DOHH2 (cell line): ENCODE measurements around the gene SFXN1.

Source experiments
- H3F3A ChIP-seq: fragments of 200-600 bp; sonication (generic), shearing (Covaris generic); 2 replicates; pipeline ENCODE4 v1.6.0; 2016; ENCODE audit warnings: antibody characterized with exemption, mild to moderate bottlenecking; ENCODE audit not compliant: control insufficient read depth, insufficient read depth
- H3K27ac ChIP-seq: fragments of 200-600 bp; sonication (generic); 2 replicates; pipeline ENCODE4 v1.5.1; 2014; ENCODE audit warnings: low read depth, mild to moderate bottlenecking, low read length, moderate library complexity
- H3K27me3 ChIP-seq: fragments of 200-600 bp; sonication (generic); 2 replicates; pipeline ENCODE4 v1.6.1; 2014; ENCODE audit warnings: mild to moderate bottlenecking, low read length, mixed read lengths; ENCODE audit not compliant: control insufficient read depth
- H3K36me3 ChIP-seq: fragments of 200-600 bp; sonication (generic); 2 replicates; pipeline ENCODE4 v1.6.1; 2014; ENCODE audit warnings: mild to moderate bottlenecking, low read length, moderate library complexity, mixed read lengths; ENCODE audit not compliant: control insufficient read depth
- H3K4me1 ChIP-seq: fragments of 200-600 bp; sonication (generic); 2 replicates; pipeline ENCODE4 v1.6.1; 2014; ENCODE audit warnings: mild to moderate bottlenecking, low read length, mixed read lengths; ENCODE audit not compliant: control insufficient read depth
- H3K4me2 ChIP-seq: fragments of 200-600 bp; sonication (generic); 2 replicates; pipeline ENCODE4 v1.6.0; 2014; ENCODE audit warnings: mild to moderate bottlenecking, low read length, moderate library complexity
- H3K4me3 ChIP-seq: fragments of 200-600 bp; sonication (generic); 2 replicates; pipeline ENCODE4 v1.5.1; 2014; ENCODE audit warnings: mild to moderate bottlenecking, low read length, mixed read lengths
- H3K79me2 ChIP-seq: fragments of 200-600 bp; sonication (generic); 2 replicates; pipeline ENCODE4 v1.6.1; 2014; ENCODE audit warnings: mild to moderate bottlenecking, low read length, mixed read lengths; ENCODE audit not compliant: control insufficient read depth
- H3K9me2 ChIP-seq: fragments of 200-600 bp; sonication (generic); replicated peaks from 2 replicates; pipeline ENCODE4 v1.6.1; 2014; ENCODE audit warnings: mild to moderate bottlenecking, low read length, mixed read lengths; ENCODE audit not compliant: control insufficient read depth
- H3K9me3 ChIP-seq: fragments of 200-600 bp; sonication (generic); 2 replicates; pipeline ENCODE4 v1.6.1; 2014; ENCODE audit warnings: antibody characterized with exemption, low read length, mixed read lengths; ENCODE audit not compliant: control insufficient read depth, insufficient read depth
- H4K20me1 ChIP-seq: fragments of 200-600 bp; sonication (generic); 2 replicates; pipeline ENCODE4 v1.6.0; 2014; ENCODE audit warnings: low read depth, mild to moderate bottlenecking, antibody characterized with exemption, low read length, moderate library complexity; ENCODE audit not compliant: control insufficient read depth, insufficient read depth
- CTCF ChIP-seq: fragments of 200-600 bp; sonication (generic); IDR thresholded peaks from one replicate; pipeline ENCODE4 v1.5.1; 2014; ENCODE audit warnings: antibody characterized with exemption, mild to moderate bottlenecking, low read depth, low read length; ENCODE audit not compliant: poor library complexity, severe bottlenecking
- EZH2phosphoT487 ChIP-seq: fragments of 200-600 bp; sonication (generic); IDR thresholded peaks from 2 replicates; pipeline ENCODE4 v1.6.1; 2017; ENCODE audit warnings: borderline replicate concordance, mild to moderate bottlenecking, antibody characterized with exemption, low read length, moderate library complexity, mixed read lengths

The SFXN1 gene

GRCh38 chr5:175483337-175483736, 5.0 kb downstream of the SFXN1 start:
- no peak overlapping the region for H3K4me2 ChIP-seq
- H4K20me1 ChIP-seq: peaks cover 39% of the 10 kb centered on the region
- H3K36me3 ChIP-seq: peaks cover 90% of the 10 kb centered on the region
- no peaks in the 10 kb centered on the region for H3K9me2 ChIP-seq
- H3K79me2 ChIP-seq: peaks cover 100% of the 10 kb centered on the region
- H3K4me1 ChIP-seq: peaks cover 16% of the 10 kb centered on the region
- H3F3A ChIP-seq: no peaks in the 10 kb centered on the region
- no peak overlapping the region for H3K27ac ChIP-seq
- no peak overlapping the region for H3K4me3 ChIP-seq
- TF ChIP-seq EZH2phosphoT487 (no peak), CTCF (no peak)
- no peaks in the 10 kb centered on the region for H3K9me3 ChIP-seq
- H3K27me3 ChIP-seq: no peaks in the 10 kb centered on the region

- peaks cover 92% of the 10 kb centered on the region for H3K36me3 ChIP-seq
- no peaks in the 10 kb centered on the region for H3K9me2 ChIP-seq
- H3K9me3 ChIP-seq: no peaks in the 10 kb centered on the region
- H4K20me1 ChIP-seq: peaks cover 45% of the 10 kb centered on the region
- H3K27me3 ChIP-seq: no peaks in the 10 kb centered on the region
- H3K27ac ChIP-seq: no peak overlapping the region
- H3K4me1 ChIP-seq: peaks cover 16% of the 10 kb centered on the region
- H3K4me2 ChIP-seq: no peak overlapping the region
- TF ChIP-seq EZH2phosphoT487 (no peak), CTCF (no peak)
- no peaks in the 10 kb centered on the region for H3F3A ChIP-seq
- no peak overlapping the region for H3K4me3 ChIP-seq
- H3K79me2 ChIP-seq: peaks cover 100% of the 10 kb centered on the region
These were observed 6.0 kb downstream of the SFXN1 start for GRCh38 chr5:175484322-175484721.

- Histone ChIP-seq H3K4me2 (no peak overlapping the region), H3K4me1 (peaks cover 11% of the 10 kb centered on the region), H3K36me3 (peaks cover 92% of the 10 kb centered on the region), H3F3A (no peaks in the 10 kb centered on the region), H3K79me2 (peaks cover 100% of the 10 kb centered on the region), H3K27me3 (no peaks in the 10 kb centered on the region), H3K27ac (no peak overlapping the region), H4K20me1 (peaks cover 44% of the 10 kb centered on the region), H3K4me3 (no peak overlapping the region), H3K9me2 (no peaks in the 10 kb centered on the region), H3K9me3 (no peaks in the 10 kb centered on the region)
- no peak for TF ChIP-seq CTCF
These were observed 6.5 kb downstream of the SFXN1 start for GRCh38 chr5:175484829-175485228.

GRCh38 chr5:175485631-175486030, 7.3 kb downstream of the SFXN1 start:
- Histone ChIP-seq H3K79me2 (peaks cover 100% of the 10 kb centered on the region), H3K4me3 (no peak overlapping the region), H3K4me1 (peaks cover 3% of the 10 kb centered on the region), H3F3A (no peaks in the 10 kb centered on the region), H3K4me2 (no peak overlapping the region), H4K20me1 (peaks cover 44% of the 10 kb centered on the region), H3K9me2 (no peaks in the 10 kb centered on the region), H3K27me3 (no peaks in the 10 kb centered on the region), H3K9me3 (no peaks in the 10 kb centered on the region), H3K36me3 (peaks cover 92% of the 10 kb centered on the region), H3K27ac (no peak overlapping the region)
- no peak for TF ChIP-seq EZH2phosphoT487
- no peak for TF ChIP-seq CTCF
